SK-N-MC (cell line): Measurements from ENCODE around the gene PEAK3.

Experiments used
- EZH2 ChIP-seq: fragments of 200-600 bp; sonication (generic); IDR thresholded peaks from one replicate; pipeline ENCODE4 v1.6.1; 2017; ENCODE audit warnings: antibody characterized with exemption
- POLR2AphosphoS5 ChIP-seq: IDR thresholded peaks from 2 replicates; pipeline ENCODE4 v1.6.1; 2012; ENCODE audit warnings: mild to moderate bottlenecking, low read depth, low read length, borderline replicate concordance

- TF ChIP-seq EZH2 (no peak), POLR2AphosphoS5 (no peak; the same call in 1 of the 2 replicates)
Measured at GRCh38 chr19:2230033-2230531, 51.9 kb downstream of the PEAK3 start.
